C4-2B (cell line): ENCODE measurements around the gene NIM1K.

Source experiments
- CTCF ChIP-seq: fragments of 450-650 bp; conservative IDR thresholded peaks from 2 replicates; pipeline ENCODE4 v1.5.1; 2017; ENCODE audit warnings: mild to moderate bottlenecking
- ZFX ChIP-seq: fragments of 450-650 bp; IDR thresholded peaks from 2 replicates; pipeline ENCODE4 v1.6.1; 2017

GRCh38 chr5:43221502-43221901 is 29.5 kb downstream of the NIM1K start:
- TF ChIP-seq CTCF (no peak), ZFX (no peak)
